Glutamatergic neuron (in vitro differentiated cells): ENCODE data around the gene HNRNPH3. TPM values are rescaled to one million over a fixed set of nuclear protein-coding genes. Genes with fewer than 3 reads are reported as not detected.
"Not testable (repeated sequence)": the region's sequence is repeated elsewhere in the genome, so short reads cannot be mapped to it uniquely, and the experiment has no call there.

Source experiments
- DNase-seq: peaks from one replicate; pipeline ENCODE4 v3.0.0; 2022
- H3K27ac Mint-ChIP-seq: one replicate; pipeline ENCODE4 v1.8.0; 2020; ENCODE audit warnings: mild to moderate bottlenecking, mixed read lengths, inconsistent platforms; ENCODE audit not compliant: unreplicated experiment
- H3K27me3 Mint-ChIP-seq: one replicate; pipeline ENCODE4 v1.8.0; 2020; ENCODE audit warnings: mild to moderate bottlenecking, moderate library complexity, mixed read lengths, inconsistent platforms; ENCODE audit not compliant: unreplicated experiment
- H3K36me3 Mint-ChIP-seq: one replicate; pipeline ENCODE4 v1.8.0; 2020; ENCODE audit warnings: mild to moderate bottlenecking, mixed read lengths, inconsistent platforms; ENCODE audit not compliant: unreplicated experiment
- H3K4me1 Mint-ChIP-seq: one replicate; pipeline ENCODE4 v1.8.0; 2020; ENCODE audit warnings: mild to moderate bottlenecking, low read depth, mixed read lengths, inconsistent platforms; ENCODE audit not compliant: unreplicated experiment
- H3K4me3 Mint-ChIP-seq: one replicate; pipeline ENCODE4 v1.8.0; 2020; ENCODE audit warnings: mild to moderate bottlenecking, mixed read lengths, inconsistent platforms; ENCODE audit not compliant: unreplicated experiment
- H3K9me3 Mint-ChIP-seq: one replicate; pipeline ENCODE4 v1.8.0; 2020; ENCODE audit warnings: mild to moderate bottlenecking, moderate library complexity, mixed read lengths, inconsistent platforms; ENCODE audit not compliant: unreplicated experiment
- total RNA-seq: library from RNA; stranded (reverse); fragmentation: NEBNext Ultra II Directional; extraction: Animal tissue kit (Norgen Biotek cat#: 25700); gene quantifications from one replicate; pipeline ENCODE4 v1.2.1, GENCODE V29; 2021; ENCODE audit not compliant: unreplicated experiment
- TF ChIP-seq, protein P1 (sequence below): fragments of 200-600 bp; sonication (generic); IDR thresholded peaks from one replicate; pipeline ENCODE4 v1.5.0; 2021; ENCODE audit not compliant: partially characterized antibody, unreplicated experiment

HNRNPH3 gene
- total RNA-seq, 1 donor from 2014 or later: 194 TPM

DNA sequence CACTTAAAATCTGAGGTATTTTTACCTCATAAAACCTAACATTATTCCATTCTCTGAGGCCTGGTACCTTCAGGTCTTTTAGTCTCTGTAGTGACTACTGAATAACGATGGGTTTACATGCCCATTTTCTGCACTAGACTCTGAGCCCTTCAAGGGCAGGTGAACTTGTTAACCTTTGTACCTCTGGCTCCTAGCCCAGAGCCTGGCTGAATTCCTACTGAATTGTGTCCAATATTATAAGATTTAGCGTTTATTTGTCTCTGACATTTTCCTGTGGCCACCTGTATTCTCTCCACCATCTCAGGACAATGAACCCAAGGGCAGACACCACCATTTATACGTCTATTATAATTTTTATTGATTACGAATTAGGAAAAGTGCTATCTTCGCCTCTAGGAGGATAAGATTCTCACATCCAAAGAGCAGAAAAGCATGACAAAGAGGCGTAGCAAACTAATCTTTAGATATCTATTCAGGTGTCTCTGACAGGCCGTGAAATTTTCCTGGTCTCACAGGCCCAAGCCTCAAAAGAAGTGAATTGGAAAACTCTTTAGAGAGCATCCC is 27.9 kb upstream of the HNRNPH3 start:
- Mint-ChIP-seq H3K27ac (no peak overlapping the region), H3K4me1 (no peaks in the 10 kb centered on the region), H3K9me3 (no peaks in the 10 kb centered on the region), H3K4me3 (no peak overlapping the region), H3K27me3 (no peaks in the 10 kb centered on the region), H3K36me3 (no peaks in the 10 kb centered on the region)
- TF ChIP-seq, protein P1, sequence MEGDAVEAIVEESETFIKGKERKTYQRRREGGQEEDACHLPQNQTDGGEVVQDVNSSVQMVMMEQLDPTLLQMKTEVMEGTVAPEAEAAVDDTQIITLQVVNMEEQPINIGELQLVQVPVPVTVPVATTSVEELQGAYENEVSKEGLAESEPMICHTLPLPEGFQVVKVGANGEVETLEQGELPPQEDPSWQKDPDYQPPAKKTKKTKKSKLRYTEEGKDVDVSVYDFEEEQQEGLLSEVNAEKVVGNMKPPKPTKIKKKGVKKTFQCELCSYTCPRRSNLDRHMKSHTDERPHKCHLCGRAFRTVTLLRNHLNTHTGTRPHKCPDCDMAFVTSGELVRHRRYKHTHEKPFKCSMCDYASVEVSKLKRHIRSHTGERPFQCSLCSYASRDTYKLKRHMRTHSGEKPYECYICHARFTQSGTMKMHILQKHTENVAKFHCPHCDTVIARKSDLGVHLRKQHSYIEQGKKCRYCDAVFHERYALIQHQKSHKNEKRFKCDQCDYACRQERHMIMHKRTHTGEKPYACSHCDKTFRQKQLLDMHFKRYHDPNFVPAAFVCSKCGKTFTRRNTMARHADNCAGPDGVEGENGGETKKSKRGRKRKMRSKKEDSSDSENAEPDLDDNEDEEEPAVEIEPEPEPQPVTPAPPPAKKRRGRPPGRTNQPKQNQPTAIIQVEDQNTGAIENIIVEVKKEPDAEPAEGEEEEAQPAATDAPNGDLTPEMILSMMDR: no peak
- no peak for DNase-seq

- Mint-ChIP-seq H3K27me3 (no peaks in the 10 kb centered on the region), H3K36me3 (no peaks in the 10 kb centered on the region), H3K27ac (no peak overlapping the region), H3K4me1 (no peaks in the 10 kb centered on the region), H3K4me3 (no peak overlapping the region), H3K9me3 (no peaks in the 10 kb centered on the region)
- TF ChIP-seq, protein P1: no peak
- DNase-seq: no peak
Measured at GRCh38 chr10:68305854-68306253, 26.0 kb upstream of the HNRNPH3 start.

DNA sequence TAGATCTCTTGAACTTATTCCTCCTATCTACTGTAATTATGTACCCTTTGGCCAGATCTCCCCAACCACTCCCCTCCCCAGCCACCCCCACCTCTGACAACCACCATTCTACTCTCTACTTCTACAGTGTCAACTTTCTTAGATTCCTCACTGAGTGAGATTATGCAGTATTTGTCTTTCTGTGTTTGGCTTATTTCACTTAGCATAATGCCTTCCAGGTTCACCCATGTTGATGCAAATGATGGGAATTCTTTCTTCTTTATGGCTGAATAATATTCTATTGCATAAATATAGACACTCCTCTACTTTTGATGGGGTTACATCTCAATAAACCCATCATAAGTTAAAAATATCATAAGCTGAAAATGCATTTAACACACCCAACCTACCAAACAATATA is 21.3 kb upstream of the HNRNPH3 start:
- no peaks in the 10 kb centered on the region for H3K36me3 Mint-ChIP-seq
- TF ChIP-seq, protein P1: no peak
- H3K27ac Mint-ChIP-seq: no peak overlapping the region
- no peaks in the 10 kb centered on the region for H3K9me3 Mint-ChIP-seq
- no peak overlapping the region for H3K4me3 Mint-ChIP-seq
- no peaks in the 10 kb centered on the region for H3K27me3 Mint-ChIP-seq
- DNase-seq: no peak
- no peaks in the 10 kb centered on the region for H3K4me1 Mint-ChIP-seq

GRCh38 chr10:68314930-68315329 is 16.9 kb upstream of the HNRNPH3 start:
- not testable (repeated sequence) for H3K4me1 Mint-ChIP-seq, H3K27me3 Mint-ChIP-seq, DNase-seq, H3K27ac Mint-ChIP-seq, H3K4me3 Mint-ChIP-seq, H3K36me3 Mint-ChIP-seq, H3K9me3 Mint-ChIP-seq

DNA sequence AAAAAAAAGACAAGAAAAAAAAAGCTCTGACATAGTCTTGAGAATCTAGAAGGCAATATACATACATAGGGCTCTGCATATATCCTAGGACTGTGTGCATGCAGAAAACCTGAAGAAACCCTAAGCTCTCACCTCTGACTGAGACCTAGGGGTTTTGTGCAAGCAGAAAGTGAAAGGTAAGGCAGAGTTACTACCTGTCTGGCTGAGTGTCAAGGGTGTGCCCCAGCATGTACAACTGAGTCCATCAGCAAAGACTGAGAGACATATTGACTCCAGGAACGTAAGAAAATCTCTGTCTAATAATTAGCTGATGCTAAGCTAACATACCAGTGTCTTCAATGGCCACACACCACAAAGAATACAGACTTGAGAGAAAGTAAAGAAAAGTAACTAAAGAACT is 16.3 kb upstream of the HNRNPH3 start:
- TF ChIP-seq, protein P1: no peak
- Mint-ChIP-seq H3K4me1 (no peaks in the 10 kb centered on the region), H3K4me3 (no peak overlapping the region), H3K9me3 (peaks cover 8% of the 10 kb centered on the region), H3K27ac (no peak overlapping the region), H3K27me3 (no peaks in the 10 kb centered on the region), H3K36me3 (peaks cover 7% of the 10 kb centered on the region)
- DNase-seq: no peak
